HL-60/S4 treated with retinoic acid at 250 ng/mL for 4 days and 3 days (cell line): ENCODE data around the gene KLHL30.

Experiments used
- in situ Hi-C: fragments of 300-500 bp; cut with MboI; formaldehyde crosslinking; loops from 2 replicates; pipeline ENCODE4 v1.7.0; 2022; ENCODE audit warnings: low sequenced_read_pairs

Gene KLHL30

DNA sequence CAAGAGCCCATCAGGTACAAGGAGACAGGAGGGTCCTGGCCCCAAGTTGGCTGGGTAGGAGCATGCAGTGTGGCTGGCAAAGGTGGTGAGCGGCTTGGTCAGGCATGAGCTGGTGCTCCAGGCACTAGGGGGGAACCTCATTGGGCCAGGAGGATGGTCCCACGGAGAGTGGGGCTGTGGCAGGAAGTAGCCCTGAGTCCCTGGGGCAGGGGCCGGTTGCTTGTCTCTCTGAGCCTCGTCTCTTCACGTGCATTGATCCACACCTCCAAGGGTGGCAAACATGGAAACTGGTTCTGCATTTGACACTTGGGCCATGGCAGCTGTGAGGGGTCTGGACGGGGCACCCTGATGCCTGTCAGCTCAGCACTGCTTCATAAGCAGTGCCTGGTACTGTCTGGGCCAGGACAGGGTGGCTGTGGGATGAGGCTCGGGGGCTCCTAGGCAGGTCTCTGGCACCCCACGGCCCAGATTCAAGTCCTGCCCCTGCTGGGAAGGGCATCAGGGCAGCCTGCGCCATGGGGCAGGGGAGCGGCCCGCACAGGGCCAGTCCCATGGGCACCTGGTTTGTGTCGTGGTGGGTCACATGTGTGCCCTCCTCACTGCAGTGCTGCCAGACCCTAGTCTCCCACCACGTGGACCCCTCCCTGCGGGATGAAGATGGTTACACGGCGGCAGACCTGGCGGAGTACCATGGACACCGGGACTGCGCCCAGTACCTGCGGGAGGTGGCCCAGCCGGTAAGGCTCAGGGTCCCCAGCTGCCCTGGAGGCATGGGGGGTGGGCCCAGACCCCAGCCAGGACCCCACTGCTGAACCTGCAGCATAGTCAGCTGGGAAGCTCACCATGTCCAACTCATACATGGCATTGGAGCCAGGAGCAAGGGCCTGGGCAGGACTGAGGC, 21.9 kb upstream of the KLHL30 start:
- in situ Hi-C loops, result loop anchor here (25.0 kb wide), 1 partner anchor 254 kb away; the partner anchor contains the start of gene RAMP1

DNA sequence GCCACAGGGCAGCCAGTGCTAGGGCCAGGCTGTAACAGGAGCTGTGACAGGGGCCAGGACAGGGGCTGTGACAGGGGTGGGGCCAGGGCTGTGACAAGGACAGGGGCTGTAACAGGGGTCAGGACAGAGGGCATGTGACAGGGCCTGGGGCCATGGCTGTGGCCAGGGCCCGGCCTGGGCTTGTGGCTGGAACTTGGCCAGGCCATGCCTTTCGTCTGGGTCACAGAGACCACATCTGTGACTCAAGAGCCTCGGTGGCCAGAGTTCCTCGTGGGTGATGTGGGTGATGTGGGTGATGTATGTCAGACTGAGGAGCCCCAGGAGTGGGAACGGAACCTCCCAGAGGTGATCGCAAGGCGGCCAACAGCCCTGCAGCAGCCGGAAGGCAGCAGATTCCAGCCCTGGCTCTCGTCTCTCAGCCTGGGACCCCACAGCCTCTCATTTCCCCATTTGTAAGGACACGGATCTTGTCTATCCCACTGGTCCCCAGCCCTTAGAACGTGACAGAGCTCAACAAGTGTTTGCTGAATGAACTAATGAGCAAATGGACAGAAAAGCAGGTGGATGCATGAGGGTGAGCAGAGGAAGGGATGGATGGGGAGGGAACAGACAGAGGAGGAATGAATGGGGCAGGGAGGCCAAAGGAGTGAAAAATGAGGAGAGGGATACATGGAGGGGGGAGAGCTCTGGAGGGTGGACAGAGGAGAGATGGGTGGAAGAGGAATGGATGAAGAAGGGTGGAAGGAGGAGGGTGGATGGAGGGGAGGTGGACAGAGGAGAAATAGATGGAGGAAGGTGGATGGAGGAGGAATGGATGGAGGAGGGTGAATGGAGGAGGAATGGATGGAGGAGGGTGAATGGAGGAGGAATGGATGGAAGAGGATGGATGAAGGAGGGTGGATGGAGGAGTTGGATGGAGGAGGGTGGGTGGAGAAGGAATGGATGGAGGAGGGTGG, 21.0 kb upstream of the KLHL30 start:
- in situ Hi-C loops, result loop anchor here (25.0 kb wide), 1 partner anchor 255 kb away; the partner anchor contains the start of gene RAMP1

DNA sequence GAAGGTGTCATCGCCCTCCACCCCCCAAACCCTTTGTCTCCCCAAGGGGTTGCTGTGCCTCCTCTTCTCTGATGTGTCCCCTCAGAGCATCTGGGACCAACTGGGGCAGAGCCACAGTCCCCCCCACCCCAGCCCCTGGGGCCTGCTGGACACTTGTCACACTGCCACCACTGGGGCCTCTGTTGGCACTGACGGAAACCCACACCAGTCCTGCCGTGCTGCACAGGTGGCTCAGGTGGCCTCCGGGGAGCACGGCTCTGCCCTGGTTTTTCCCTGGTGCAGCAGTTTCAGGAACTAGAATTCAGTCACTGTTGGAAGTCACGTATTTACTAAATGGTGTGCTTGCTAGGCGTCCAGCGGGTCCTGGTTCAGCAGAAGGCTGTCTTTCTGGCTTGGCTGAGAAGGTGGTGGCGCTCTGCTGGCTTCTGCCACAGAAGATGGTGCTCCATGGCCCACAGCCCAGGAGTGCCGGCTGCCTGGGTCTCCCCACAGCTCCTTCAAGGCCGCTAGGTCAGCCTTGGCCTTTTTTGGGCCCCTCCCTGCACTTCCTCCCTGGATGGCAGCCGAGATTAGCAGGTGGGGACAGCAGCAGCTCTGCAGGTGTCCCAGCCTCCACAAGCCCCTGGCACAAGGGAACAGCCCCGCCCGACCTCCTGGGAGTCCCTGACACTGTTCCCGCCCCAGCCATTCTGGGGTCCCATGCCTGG, 18.6 kb upstream of the KLHL30 start:
- in situ Hi-C loops, result loop anchor here (25.0 kb wide), 1 partner anchor 258 kb away; the partner anchor contains the start of gene RAMP1

DNA sequence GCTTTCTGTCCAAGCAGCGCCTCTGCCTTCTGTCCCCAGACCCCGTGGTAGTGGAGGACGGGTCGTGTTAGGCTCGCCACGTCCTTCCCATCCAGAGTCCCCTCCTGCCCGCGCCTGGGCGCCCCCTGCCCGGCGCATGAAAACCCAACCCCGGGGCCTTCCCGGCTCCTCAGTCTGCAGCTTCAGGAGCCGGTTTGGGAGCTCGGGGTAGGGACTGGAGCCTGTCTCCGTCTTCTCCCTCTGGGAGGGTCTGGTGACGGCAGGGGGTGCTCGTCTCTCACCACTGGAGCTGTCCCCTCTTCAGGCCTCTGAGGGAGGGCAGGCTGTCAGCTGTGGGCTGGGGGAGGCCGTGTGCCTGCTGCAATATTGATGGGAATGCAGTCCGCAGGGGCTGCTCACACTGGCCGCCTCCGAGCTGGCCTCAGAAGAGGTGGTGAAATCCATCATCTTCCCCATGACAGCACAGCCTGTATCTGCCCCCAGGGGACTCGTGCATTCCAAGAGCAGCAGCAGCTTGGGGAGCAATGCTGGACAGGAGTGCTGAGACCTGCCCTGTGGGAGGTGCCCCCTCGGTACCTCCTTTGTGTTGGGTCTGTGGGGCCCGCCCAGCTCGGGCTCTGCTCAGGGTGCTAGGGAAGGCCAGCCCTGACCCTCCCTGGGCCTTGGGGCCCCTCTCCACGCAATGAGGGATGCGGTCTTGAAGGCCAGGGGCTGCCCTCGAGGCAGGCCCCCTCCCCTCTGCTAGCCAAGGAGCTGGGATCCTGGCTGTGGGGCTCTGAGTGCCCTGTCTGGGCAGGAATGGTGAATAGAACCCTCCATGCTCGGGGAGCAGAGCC, 17.8 kb upstream of the KLHL30 start:
- in situ Hi-C loops, result loop anchor here (25.0 kb wide), 1 partner anchor 258 kb away; the partner anchor contains the start of gene RAMP1

DNA sequence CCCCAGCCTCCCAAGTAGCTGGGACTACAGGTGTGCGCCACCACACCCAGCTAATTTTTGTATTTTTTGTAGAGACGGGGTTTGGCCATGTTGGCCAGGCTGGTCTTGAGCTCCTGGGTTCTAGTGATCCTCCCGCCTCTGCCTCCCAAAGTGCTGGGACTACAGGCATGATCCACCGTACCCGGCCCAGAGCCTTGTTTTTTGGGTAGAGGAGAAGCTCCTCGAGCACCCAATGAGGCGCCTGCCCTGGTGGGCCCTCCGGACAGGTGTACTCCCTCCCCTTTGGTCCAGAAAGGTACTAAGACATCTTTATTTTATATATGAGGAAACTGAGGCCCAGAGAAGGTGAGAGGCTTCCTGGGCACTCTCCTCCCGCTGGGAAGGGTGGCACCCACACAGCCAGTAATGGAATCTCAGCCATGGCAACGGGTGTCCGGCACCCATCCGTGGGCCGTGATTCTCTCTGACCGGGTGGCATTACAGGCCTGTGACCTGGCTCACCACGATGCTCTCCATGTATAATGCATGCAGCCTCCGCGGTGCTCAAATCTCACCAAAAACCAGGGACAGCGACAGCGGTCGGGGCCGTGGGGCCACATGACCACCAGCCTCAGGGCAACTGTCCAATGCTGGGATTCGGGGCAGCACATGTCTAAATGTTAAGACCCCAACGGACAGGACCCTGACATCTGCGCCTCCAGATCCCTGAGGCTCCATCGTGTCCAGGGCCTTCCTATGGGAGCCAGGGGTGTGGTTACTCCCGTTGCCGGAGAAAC, 16.8 kb upstream of the KLHL30 start:
- in situ Hi-C loops, result loop anchor here (25.0 kb wide), 1 partner anchor 259 kb away; the partner anchor contains the start of gene RAMP1

DNA sequence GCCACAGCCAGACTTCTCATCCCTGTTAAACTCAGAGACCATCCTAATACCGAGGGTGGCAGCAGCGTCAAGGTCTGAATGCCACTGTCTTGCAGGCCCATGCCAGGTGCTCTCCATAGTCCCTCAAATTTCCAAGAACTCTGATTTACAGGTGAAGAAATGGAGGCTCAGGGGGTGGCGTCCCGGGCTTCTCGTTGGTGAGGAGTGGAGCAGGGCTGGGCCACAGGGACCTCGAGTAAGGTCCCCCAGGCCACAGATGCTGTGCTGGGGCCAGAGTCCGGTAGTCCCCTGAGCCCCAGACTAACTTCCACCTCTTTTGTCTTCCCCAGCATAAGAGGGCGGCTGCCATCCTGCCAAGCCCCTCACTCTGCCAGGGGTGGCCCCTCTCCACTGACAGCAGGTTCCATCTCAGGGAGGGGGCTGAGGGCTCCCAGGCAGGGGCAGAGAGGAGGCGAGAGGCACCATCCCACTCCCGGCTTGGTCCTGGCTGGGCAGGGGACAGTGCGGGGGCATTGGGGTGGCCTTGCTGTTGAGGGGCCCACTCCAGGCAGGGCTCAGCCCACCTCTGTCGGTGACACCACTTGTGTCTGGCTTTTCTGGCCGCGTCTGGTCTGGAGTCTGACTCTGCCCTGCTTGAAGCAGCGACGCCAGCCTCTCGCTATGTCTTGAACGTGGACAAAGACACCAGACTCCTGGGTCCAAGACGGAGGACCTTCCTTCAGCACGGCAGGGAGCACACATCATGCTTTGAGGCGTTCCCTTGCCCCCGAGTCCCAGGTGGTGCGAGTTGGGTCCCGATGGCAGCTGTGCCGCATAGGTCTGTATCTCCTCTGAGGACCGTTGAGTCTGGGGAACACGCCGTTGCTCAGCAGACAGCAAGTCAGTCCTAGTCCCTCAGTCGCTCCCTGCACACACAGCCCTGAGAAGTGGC, 15.9 kb upstream of the KLHL30 start:
- in situ Hi-C loops, result loop anchor here (25.0 kb wide), 1 partner anchor 260 kb away; the partner anchor contains the start of gene RAMP1

DNA sequence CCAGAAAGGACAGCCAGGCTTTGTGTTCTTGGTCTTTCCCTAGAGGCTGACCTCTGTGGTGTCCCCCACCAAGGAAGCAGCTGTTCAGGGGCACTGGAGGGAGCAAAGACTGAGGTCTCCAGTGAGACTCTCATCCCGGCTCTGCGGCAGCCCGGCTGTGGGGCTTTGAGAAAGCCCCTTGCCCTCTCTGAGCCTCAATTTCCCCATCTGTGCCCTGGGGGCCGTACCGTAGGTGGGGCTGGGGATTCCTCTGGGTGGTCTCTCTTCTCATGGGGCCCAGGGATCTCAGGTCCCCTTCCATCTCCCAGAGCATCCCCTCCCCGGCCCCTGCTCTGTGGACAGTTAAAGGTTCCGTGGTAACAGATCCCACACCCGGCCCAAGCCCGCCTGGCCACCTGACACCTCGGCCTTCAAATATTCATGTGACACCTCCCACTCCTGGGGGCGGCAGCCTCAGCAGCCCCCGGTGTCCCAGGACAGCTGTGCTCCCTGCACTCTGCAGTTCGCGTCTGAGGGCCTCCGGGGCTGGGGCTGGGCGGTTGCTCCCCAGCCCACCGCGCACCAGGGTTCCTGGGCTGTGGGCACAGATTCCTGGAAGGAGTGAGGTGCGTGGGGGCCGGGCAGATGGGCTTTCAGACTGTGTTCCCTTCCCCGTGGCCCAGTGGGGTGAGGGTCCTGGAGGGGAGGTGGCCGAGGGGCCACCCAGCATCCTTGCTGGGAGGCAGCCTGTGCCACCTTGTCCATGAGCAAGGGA, 15.1 kb upstream of the KLHL30 start:
- in situ Hi-C loops, result loop anchor here (25.0 kb wide), 1 partner anchor 261 kb away; the partner anchor contains the start of gene RAMP1

DNA sequence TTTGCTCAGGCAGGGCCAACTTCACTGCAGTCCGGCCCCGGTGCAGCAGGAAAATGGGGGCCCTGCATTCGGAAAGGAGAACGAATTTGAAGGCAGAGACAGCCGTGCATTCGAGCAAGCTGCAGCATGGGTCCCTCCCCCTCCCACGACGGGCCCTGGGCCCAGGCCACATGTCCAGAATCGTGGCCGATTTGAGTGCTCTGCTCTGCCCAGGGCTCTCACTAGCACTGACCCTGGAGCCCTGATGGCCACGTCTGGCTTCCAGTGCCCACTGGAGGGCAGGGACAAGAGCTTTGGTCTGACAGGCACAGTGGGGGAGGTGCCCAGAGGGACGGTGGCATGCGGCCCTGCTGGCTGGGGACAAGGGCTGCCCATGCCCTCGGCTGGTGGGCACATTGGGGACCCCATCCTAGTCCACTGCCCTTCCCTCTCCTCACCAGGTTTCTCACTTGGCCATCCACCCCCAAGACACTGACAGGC, 14.4 kb upstream of the KLHL30 start:
- in situ Hi-C loops, result loop anchor here (25.0 kb wide), 1 partner anchor 262 kb away; the partner anchor contains the start of gene RAMP1

DNA sequence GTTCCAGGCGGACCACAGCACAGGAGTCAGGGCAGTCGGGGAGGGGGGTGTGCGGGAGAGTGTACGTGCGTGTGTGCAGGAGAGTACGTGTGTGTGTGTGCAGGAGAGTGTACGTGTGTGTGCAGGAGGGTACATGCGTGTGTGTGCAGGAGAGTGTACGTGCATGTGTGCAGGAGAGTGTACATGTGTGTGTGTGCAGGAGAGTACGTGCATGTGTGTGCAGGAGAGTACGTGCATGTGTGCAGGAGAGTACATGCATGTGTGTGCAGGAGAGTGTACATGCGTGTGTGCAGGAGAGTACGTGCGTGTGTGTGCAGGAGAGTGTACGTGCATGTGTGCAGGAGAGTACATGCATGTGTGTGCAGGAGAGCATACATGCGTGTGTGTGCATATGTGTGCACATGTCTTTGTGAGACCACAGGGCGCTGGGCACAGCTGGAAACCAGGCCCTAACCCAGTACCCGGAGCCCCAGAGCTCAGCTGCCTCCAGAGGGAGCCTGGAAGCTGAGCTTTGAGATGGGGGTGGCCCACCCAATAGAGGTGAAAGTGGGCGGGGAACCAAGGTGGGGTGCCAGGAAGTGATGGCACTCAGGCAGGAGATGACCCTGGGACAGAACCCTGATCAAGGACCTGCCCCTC, 13.9 kb upstream of the KLHL30 start:
- in situ Hi-C loops, result loop anchor here (25.0 kb wide), 1 partner anchor 262 kb away; the partner anchor contains the start of gene RAMP1

DNA sequence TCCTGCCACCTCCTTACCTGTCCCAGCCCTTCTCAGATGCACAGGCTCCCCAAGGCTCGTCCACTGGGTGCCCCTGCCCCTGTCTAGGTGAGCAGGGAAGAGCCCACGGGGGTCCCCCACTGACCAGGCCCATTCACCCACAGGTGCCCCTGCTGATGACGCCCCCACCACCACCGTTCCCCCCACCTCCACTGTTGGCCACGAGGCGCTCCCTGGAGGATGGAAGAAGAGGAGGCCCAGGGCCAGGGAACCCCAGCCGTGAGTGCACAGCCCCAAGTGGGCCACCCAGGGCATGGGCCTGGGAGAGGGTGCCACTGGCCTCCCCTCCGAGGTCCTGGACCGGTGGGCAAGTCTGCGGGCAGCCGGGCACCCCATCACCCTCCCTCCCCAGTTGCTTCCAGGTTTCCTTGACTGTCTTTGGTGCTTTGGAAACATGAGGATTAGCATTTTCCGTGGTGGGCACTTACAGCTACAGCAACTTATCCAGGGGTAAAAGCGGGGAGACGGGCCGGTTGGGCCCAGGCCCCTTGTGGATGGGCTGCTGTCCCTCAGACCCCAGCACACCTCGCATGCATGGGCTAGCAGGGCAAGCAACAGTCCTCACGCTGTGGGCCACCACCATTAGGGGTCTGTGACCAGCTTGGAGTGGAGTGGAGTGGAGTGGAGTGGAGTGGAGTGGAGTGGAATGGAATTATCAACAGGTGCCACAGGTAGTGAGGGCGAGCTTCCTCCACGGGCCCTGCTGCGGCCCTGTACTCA, 13.2 kb upstream of the KLHL30 start:
- in situ Hi-C loops, result no loop called here

DNA sequence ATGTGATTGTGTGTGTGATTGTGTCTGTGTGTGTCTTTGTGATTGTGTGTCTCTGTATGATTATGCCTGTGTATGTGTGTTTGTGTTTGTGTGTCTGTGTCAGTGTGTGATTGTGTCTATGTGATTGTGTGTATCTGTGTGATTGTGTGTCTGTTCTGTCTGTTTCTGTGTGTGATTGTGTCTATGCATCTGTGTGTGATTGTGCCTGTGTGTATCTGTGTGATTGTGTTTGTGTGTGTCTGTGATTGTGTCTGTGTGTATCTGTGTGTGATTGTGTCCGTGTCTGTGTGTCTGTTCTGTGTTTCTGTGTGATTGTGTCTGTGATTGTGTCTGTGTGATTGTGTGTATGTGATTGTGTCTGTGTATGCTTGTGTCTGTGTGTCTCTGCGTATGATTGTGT, 12.1 kb upstream of the KLHL30 start:
- in situ Hi-C loops, result no loop called here

DNA sequence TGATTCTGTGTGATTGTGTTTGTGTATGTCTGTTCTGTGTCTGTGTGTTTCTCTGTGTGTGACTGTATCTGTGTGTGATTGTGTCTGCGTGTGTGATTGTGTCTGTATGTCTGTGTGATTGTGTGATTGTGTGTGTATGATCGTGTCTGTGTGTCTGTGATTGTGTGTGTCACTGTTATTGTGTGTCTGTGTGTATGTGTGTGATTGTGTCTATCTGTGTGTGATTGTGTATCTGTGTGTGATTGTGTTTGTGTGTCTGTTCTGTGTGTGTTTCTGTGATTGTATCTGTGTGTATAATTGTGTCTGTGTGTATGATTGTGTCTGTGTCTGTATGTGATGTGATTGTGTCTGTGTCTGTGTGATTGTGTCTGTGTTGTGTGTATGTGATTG, 11.7 kb upstream of the KLHL30 start:
- in situ Hi-C loops, result no loop called here

DNA sequence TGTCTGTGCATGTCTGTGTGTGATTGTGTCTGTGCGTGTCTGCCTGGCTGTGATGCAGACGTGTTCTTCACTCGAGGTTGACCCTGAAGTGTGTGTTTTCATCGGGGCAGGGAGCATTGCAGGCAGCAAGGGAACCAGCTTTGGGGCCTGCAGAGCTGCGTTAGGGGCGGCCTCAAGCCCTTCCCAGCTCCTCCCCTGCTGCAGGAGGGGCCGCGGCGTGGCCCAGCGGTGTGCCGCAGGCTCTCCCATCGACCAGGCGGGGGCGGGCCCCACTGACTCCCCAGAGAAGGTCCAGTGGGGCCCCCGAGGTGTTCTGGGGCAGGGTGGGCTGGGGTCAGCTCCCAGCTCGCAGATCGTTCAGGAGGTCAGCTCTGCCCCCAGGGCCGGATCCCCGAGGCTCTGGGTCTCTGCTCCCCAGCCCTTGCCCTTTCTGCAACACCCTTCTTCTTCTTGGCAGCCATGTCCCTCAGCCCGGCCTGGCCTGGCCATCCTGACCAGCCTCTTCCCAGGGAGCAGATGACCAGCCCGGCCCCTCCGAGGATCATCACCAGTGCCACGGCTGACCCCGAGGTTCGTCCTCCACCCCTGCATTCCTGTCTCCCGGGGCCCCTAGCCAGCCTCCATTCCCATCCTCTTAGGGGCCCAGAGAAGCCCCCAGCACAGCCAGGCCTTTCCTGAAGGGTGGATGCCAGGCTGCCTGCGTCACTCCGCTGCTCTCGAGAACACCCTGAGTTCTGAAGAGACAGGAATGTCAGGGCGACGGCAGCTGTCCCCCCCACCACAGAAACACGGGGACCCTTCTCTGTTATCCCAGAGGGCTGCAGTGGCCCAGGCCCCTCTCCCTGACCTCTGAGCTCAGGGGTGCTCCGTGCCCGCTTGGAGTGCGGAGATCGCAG, 11.1 kb upstream of the KLHL30 start:
- in situ Hi-C loops, result no loop called here

DNA sequence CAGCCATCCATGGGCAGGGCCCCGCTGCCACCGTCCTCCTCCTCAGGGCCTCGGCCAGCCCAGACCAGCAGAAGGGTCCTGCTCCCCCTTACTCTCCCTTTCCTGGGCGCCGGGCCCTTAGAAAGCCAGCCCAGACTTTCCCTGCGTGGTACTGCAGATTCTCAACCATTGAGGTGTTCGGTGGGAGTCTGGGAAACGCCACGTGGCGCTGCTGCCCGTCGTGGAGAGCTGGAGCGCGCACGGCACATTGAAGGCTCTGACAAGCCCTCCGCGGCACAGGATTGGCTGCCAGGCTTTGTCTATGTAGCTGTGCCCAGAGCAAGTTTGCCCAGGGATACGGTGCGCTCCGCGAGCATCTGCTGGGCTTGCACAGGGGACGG, 10.4 kb upstream of the KLHL30 start:
- in situ Hi-C loops, result no loop called here
